Stimulated activated CD8-positive, alpha-beta memory T cell treated with anti-CD3 and anti-CD28 coated beads, Interleukin-4, amount 100 ng/mL, for 24 hours (primary cell): Measurements from ENCODE around the gene CCNH.

Experiments
- DNase-seq: peaks from one replicate; pipeline ENCODE4 v3.0.0-alpha.2; 2020; ENCODE audit warnings: low read depth

The CCNH gene

DNA sequence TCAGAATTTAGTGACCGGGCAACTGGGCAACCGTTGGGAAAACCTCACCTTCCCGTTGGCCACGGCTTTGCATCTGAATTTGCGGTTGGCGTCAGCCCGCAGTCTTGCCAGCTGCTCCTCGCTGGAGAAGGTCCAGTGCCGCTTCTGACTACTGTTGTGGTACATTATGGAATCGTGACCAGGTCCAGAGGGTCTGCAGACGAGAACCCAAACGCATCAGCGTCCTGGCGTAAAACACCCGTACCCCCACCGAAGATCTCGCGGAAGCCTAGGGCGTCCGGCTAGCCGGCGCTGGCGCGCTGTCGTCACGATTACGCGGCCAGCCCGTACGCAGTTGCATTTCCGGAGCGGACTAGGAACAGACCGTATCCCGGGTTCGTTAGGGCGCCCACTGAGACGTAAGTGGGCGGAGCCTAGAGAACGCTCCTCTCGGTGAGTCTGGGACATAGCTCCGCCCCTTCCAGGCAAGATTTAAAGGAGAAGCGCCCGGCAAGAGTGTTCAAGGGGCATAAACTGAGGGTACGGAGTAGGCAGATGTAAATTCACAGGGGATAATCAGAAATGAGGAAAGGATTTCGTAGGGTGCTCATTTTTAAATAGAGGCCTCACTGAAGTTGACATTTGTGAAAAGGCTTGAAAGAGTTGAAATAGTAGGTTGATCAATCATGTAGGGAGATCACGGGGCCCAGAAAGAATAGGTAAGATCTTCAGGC is at the start of gene CCNH:
TSS of gene CCNH (minus strand) at position 301 of the 713 bp plus-strand sequence. CDS start at position 165, 136 bp downstream.
- peak; percentile 92 for DNase-seq

DNA sequence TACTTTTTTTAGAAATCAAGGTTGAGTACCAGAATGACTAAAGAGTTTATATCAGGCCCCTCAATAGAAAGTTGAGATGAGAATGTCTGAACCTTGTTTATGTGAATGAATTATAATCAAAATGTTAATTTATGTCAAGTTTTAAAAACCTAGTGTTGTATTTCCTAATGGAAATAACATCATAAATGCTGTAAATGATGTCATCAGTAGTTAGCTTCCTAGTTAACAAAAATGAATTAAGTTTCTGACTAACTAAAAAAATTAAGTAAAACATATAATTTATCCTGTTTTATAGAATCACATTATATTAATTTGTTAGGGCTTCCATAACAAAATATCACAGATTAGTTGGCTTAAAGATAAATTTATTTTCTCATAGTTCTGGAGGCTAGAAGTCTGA is 45.0 kb upstream of the CCNH start:
- DNase-seq, result no peak

DNA sequence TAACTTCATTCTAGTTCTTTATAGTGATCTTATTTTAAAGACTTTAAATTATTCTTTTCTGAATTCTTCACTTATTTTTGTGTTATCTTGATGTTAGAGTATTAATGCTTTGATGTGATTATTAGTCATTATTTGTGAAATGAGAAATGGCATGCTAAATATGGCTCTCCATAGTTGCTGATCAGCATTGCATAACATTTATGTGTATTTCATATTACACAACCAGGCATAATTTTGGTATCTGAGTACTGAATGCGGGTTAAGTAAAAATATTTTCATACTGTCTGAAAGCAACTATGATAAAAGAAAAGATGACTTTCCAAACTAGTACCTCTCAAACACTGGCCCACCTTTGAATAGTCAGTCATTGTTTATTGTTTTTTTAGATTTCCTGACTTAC is 41.1 kb upstream of the CCNH start:
- no peak for DNase-seq

DNA sequence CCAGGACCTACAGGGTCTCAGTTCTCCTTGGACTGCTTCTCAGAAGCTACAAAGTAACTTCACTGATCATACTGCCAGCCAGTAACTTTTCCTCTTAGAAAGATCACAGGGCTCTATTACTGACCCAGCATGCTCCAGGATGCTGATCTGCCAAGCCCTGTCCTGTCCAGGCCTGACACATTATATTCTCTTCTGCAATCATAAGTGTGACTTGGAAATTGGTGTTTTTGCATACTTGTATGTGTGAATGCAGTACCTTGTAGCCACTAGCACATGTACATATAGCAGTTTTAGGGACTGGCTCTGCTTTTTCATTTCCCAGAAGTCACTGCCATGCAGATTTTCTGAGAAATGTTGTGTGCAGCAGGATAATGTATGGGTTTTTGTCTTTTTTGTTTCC is 40.1 kb upstream of the CCNH start:
- no peak for DNase-seq

DNA sequence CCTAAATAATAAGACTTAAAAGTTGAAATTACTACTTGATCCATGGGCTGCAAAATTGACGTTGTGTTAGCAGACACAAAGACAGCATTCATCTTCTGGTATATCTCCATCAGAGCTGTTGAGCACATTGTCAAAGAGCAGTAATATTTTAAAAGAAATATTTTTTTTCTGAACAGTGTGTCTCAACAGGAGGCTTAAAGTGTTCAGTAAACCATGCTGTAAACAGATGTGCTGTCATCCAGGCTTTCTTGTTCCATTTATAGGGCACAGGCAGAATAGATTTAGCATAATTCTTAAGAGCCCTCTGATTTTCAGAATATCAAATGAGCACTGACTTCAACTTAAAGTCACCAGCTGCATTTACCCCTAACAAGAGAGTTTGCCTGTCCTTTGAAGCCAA is 29.7 kb upstream of the CCNH start:
- DNase-seq, result no peak

DNA sequence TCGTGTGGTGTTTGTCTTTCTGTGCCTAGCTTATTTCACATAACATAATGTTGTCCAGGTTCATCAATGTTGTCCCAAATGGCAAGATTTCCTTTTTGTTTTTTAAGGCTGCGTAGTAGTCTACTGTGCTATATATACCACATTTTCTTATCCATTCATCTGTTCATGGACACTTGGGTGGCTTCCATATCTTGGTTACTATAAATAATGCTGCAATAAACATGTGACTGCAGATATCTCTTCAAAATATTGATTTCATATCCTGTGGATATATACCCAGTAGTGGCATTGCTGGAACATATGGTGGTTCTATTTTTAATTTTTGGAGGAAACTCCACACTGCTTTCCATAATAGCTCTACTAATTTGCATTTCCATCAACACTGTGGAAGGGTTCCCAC is 25.5 kb upstream of the CCNH start:
- DNase-seq, result no peak

DNA sequence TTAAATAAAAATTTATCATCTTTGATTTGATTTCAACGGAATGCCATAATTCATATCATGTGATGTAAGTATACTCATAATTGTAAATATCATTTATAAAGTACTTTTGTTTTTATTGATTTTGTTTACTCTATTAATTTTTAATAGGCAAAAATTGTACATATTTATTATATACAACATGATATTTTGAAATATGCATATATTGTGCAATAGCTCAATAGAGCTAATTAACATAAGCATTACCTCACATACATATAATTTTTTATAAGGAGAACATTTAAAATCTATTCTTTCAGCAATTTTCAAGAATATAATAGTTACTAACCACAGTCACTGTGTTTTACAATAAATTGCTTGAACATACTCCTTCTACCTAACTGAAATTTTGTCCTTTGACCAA is 25.0 kb upstream of the CCNH start:
- DNase-seq, result no peak

DNA sequence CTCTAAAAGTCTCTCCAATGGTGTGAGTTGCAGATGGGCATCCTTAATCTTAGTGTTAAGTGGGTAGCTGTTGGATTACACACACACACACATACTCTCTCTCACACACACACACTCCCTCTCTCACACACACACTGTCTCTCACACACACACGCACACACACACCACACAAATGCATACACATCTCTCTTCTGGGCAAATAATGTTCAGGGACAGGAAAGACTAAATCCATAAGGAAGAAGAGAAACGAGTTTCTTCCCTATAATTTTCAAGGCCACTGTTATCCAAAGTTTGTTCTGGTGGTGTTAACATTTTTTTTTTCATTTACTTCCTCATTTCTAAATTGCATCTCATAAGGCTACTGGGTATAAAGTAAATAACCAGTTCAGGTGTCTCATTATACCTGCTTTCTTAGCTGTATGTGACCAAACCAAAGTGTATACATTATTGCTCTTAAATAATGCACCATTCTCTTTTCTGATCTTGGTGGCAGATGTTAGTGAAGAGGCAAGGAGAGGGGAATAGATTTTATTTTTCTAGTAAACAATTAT is 22.5 kb upstream of the CCNH start:
- DNase-seq, result no peak

DNA sequence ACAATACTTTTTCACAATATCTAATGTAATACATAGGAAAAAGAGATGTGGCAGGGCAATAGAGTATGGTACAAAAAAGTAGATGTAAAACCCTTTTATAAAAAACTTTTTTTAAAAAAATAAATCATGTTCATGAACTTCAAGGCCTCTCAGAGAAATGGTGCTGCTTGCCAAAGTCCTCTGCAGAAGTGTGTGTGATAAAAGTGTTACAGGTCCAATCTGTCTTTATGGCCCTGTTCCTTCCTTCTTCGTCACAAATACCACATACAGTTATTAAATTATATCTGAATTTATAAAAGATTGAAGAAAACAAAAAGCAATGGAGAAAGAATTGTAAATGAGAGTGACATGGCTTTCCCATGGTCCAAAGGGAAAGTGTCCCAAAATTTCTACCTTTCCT is 21.7 kb upstream of the CCNH start:
- no peak for DNase-seq

DNA sequence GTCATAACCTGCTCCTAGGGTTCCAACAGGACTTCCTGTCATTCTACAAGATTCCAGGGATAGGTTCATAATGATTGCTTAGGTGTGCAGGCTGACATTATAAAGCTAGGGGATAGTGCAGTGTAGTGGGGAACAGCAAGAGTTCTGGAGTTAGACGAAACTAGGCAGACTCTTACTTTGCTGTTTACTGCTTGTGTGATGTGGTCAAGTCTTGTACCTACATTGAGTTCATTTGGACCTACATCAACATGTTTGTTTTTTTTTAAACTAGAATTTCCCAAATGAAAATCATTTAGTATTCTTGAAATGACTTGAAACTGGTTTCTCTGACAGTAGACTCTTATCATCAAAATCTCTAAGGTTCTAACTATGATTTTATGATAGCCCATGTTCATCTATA is 21.2 kb upstream of the CCNH start:
- no peak for DNase-seq

DNA sequence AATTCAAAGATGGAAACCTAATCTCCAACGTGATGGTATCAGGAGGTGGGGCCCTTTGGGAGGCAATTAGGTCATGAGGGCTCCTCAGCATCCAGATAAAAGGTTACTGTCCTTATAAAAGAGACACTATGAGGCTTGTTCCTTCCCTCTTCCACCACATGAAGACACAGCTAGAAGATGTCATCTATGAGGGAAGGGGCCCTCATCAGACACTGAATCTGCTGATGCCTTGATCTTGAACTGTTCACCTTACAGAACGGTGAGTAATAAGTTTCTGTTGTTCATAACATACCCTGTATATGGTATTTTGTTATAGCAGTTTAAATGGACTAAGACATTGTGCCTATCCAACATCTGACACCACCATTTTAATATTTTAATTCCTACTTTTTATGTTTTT is 19.7 kb upstream of the CCNH start:
- no peak for DNase-seq

DNA sequence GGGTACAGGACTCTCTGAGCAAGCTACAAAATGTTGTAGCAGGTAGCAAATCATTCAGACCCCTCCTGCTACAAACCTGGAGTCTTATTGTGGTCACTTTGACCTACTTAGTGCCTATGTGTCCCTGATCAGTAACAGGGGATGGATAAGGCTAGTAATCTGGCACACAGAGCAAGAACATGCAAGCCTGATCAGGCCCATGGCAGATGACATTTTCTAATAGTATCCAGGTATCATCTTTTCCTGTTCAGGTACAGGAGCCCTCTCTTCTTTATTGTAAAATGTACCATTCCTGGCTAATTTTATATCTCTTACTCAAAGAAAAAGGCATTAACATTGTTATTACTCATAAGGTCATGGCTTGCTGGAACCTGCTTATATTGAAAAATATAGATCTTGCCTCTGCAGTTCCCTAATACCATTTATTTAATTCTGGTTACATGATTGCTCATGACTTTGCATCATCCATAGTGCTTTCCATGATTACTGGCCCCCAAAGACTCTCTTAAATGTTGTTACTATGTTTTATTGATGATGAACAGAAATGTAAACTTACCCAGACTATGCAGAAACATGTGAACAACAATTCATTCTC is 18.2 kb upstream of the CCNH start:
- no peak for DNase-seq

DNA sequence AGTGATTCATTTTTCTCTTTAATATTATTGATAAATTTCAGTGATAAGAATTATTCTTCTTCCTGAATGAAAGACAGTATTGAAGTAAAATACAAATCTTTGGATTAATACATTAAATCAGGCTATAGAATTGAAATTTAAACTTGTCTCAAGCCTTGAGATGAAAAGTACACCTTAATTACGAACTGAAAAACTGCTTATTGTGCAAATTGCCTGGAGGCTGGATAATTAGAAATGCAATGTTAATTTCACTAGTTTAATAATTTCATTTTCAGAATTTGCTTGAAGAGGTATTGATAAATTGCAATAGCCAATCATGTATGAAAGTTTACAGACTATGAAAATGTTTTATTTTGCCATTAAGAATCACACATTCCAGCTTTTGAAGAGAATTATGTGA is 11.0 kb upstream of the CCNH start:
- DNase-seq, result no peak

DNA sequence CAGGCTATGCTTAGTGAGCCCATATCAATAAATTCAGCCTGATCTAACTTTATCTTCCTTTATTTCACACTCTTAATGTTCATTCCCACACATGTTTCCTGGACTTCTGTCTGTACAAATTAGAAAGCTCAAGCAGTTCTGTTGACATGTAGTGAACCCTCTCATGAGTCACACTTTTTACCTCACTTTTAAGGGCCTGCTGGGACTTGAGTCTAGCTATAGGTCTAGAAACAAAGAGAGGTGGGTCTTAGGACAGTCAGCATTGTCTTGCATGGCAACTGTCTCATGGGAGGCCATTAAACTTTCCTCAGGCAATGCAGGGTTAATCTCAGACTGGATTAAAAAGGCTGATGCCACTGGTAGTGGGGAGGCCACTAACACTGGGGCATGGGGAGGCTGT is 8.6 kb upstream of the CCNH start:
- DNase-seq, result no peak

DNA sequence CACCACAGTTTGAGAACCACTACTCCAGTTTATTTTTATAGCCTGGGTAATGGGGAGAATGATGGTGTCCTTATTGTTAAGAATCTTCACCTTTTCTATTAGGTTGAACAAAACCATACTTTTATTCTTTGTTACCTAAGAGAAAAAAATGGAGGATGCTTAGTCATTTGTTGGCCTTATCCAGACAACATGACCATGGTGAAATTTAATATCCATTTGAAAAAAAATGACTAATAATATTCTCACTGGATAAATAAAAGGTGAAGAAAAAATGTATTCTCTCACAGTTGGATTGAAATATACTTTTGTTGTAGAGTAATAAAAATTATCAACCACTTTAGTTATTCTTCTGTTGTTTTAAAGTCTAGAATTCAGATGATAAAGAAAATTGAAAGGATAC is 5.8 kb upstream of the CCNH start:
- DNase-seq, result no peak

DNA sequence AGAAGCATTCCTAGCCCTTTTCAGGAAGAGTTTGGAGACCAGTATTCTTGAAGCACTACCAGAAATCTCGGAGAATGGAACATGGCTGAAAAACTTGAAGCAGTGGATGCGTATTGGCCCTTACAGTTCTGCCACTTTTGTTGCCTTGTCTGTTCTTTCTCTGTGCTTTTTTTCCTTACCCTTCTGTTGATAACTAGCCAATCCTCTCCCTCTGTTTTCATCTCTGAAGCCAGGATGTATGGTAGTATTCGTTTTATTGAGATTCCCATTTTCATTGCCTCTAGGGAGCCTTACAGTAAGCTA is 564 bp upstream of the CCNH start:
- DNase-seq, result no peak

DNA sequence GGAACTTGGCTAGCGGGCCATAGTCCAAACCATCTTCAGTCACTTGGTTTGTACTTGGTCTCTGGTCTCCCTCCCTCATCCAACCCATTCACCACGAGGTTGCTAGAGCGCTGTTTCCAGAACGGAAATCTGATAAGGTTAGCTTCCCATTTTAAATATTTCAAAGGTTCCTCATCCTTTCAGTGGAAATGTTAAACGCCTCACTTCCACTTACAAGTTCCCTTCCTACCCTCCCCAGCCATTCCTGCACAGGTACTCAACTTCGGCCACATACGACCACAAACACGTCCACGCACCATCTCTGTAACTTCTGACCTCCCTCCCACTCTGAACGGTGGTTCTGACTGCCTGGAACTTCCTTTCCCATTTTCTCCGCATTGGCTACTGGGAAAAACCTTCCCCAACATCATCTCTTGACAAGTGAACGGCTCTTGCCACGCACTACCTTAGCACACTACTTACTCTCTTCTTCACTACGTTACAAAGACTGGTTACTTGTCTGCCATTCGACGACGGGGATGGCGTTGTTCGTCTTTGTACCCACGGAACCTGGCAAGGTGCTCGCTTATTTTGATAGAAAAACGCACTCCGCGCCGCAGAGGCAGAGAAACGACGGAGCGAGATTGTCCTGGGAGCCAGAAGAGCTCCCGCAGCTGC is 629 bp downstream of the CCNH start:
- no peak for DNase-seq

DNA sequence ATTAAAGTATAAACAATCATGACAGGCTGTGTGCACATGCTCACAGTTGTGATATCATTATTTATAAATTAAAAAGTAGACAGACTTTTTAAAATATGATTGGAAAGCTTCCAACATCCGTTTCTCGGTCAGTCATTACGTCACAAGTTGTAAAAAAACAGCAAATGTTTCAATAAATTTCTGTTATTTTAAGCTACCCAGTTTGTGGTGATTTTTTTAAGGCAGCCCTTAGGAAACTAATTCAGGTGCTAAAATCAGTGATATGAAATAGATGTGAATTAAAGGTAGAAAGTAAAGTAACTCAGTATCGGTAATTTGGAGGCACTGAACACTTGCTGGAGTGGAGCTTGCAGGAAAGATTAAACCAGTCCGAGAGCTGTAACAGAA is 1.2 kb downstream of the CCNH start:
- no peak for DNase-seq

DNA sequence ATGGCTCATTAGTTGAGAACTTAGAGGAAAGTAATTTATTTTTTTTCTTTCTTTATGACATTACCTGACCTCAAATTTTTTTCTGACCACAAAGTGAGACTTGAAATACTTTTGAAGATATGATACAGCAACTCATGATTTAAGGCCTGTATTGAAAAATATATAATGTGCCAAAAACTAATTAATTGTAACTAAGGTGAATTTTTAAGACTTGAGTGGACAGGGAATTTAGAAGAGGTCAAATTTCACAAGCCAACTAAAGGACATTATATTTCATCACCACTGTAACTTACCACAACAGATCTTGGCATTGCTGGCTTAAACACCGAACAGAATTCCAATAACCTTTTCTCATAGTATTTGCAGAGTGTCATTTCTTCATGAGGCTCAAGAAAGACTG is 1.8 kb downstream of the CCNH start:
- DNase-seq, result no peak

DNA sequence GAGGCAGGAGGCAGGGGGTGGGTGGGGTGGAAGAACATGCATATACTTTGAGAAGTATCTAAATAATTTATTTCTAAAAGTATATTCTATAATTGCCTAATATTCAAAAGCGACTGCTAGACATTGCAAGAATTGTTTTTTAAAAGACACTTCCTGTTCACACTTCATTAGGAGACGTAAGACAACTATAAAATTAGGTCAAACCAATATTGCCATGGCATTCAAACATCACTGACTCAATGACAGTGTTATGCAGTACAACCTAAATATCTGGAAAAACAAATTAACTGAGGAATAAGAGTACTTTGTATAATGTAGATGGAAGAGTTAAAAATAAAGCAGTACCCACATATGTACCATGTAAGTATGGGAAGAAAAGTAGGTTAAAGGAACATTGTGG is 4.5 kb downstream of the CCNH start:
- DNase-seq, result no peak

DNA sequence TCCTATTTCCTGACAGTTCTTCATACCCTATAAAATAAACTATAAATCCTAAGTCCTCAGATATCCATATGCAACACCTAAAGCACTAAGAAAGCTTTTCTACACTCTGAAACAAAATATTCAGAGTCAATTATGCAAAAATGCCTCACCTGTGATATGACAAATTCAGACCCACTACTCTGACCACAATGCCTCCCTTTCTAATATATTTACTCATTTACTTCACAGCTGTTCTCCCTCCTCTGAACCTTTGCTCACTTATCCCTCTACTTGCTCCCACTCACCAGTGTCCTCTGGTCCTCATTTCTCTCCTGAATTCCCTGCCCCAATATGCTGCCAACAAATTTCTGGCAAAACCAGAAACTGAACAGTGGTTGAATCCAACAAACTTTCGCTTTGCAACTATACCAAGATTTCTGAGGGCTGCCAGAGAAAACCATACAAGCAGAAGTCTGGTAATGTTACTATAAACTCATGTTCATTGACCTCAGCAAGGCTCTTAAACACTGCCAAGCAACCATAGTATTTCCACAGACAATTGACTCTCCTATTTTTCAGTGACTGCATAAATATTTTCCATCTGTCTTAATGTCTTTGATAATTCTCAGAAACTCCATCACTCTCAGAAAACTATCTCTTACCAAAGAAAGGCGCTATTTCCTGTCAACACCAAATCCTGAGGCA is 7.1 kb downstream of the CCNH start:
- DNase-seq, result no peak

DNA sequence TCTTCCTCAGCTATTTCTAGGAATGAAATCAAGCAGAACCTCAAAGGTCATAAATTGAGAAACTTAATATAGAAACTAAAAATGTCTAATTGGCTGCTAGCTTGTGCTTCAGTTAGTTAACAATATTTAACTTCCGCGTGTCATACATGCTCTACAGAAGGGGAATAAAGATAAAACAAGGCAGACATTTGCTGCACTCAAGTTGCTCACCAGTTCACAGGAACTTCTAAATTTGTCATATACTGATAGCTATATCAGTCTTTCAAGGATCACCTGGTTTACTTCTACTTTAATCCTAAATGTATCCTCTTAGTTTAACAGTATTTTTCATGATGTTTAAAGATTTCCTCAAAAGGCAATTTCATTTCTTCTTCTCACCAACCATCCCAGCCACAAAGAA is 8.4 kb downstream of the CCNH start:
- no peak for DNase-seq

DNA sequence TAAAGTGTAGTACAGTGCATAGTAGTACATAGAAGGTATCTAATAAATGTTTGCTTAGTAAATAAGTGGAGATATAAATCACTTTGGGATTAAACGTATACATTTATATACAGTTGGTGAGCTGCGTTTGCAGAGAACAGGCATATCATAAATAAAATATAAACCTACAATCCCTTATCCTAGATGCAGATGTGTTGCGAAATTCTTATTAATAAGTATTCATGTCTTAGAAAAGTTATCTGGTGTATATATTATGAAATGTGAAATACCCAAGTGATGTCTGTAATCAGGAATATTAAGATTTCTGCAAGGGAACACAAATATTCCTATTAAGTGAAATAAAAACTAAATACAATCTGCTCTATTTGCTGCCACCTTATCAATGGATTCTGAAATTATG is 8.8 kb downstream of the CCNH start:
- no peak for DNase-seq
